C4-2B (cell line): ENCODE results near the gene ZNF341.

Experiments
- H3K27ac ChIP-seq: fragments of 450-650 bp; 2 replicates; pipeline ENCODE4 v1.5.1; 2017
- CTCF ChIP-seq: fragments of 450-650 bp; conservative IDR thresholded peaks from 2 replicates; pipeline ENCODE4 v1.5.1; 2017; ENCODE audit warnings: mild to moderate bottlenecking
- ZFX ChIP-seq: fragments of 450-650 bp; IDR thresholded peaks from 2 replicates; pipeline ENCODE4 v1.6.1; 2017

The ZNF341 gene

GRCh38 chr20:33817411-33817810, 85.6 kb downstream of the ZNF341 start:
- TF ChIP-seq ZFX (no peak), CTCF (no peak)

GRCh38 chr20:33819456-33819855, 87.7 kb downstream of the ZNF341 start:
- H3K27ac ChIP-seq: no peak overlapping the region
- TF ChIP-seq ZFX (no peak), CTCF (no peak)

More at GRCh38 chr20:33817411-33817810, 85.6 kb downstream of the ZNF341 start:
- H3K27ac ChIP-seq: no peak overlapping the region

- H3K27ac ChIP-seq: no peak overlapping the region
- TF ChIP-seq CTCF (no peak), ZFX (no peak)
These were observed 88.6 kb downstream of the ZNF341 start for GRCh38 chr20:33820362-33820761.

GRCh38 chr20:33821270-33821836, 89.6 kb downstream of the ZNF341 start:
- TF ChIP-seq ZFX (no peak), CTCF (no peak)
- no peak overlapping the region for H3K27ac ChIP-seq

GRCh38 chr20:33822423-33822822, 90.6 kb downstream of the ZNF341 start:
- no peak overlapping the region for H3K27ac ChIP-seq
- TF ChIP-seq ZFX (no peak), CTCF (no peak)

- no peak overlapping the region for H3K27ac ChIP-seq
- no peak for TF ChIP-seq ZFX
- no peak for TF ChIP-seq CTCF
These were observed 91.2 kb downstream of the ZNF341 start for GRCh38 chr20:33822991-33823390.

GRCh38 chr20:33824852-33825251, 93.1 kb downstream of the ZNF341 start:
- TF ChIP-seq ZFX: no peak
- no peak overlapping the region for H3K27ac ChIP-seq
